ENCODE results near the gene SARDH.

- TF ChIP-seq POLR2AphosphoS5 (IDR thresholded peaks at IDR 0.05) = no peak
- TF ChIP-seq, protein P1, sequence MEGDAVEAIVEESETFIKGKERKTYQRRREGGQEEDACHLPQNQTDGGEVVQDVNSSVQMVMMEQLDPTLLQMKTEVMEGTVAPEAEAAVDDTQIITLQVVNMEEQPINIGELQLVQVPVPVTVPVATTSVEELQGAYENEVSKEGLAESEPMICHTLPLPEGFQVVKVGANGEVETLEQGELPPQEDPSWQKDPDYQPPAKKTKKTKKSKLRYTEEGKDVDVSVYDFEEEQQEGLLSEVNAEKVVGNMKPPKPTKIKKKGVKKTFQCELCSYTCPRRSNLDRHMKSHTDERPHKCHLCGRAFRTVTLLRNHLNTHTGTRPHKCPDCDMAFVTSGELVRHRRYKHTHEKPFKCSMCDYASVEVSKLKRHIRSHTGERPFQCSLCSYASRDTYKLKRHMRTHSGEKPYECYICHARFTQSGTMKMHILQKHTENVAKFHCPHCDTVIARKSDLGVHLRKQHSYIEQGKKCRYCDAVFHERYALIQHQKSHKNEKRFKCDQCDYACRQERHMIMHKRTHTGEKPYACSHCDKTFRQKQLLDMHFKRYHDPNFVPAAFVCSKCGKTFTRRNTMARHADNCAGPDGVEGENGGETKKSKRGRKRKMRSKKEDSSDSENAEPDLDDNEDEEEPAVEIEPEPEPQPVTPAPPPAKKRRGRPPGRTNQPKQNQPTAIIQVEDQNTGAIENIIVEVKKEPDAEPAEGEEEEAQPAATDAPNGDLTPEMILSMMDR (IDR thresholded peaks at IDR 0.05) = no peak
- no peak for TF ChIP-seq POLR2A (IDR thresholded peaks at IDR 0.05)
- no peak for TF ChIP-seq EP300 (IDR thresholded peaks at IDR 0.05)
Measured at GRCh38 chr9:133615606-133616188, 122.5 kb downstream of the SARDH start.
